Esophagus squamous epithelium (tissue), 4 donors: Measurements from ENCODE around the gene RBM10.

Experiments used
- POLR2A ChIP-seq, 4 donors: fragments of 450-650 bp; IDR thresholded peaks; one replicate each; pipeline ENCODE4 v1.6.1; 2017; ENCODE audit warnings: antibody characterized with exemption in 4 of 4, mild to moderate bottlenecking in 4 of 4, moderate library complexity in 3 of 4
- TF ChIP-seq, protein P1 (sequence below), 6 experiments: fragments of 450-650 bp in 4 of 6; fragments of 200-600 bp in 2 of 6; sonication (generic) in 2 of 6; IDR thresholded peaks; one replicate each; pipeline ENCODE4 v1.5.1; 2016 to 2019; ENCODE audit warnings: antibody characterized with exemption in 6 of 6, mild to moderate bottlenecking in 4 of 6, moderate library complexity in 4 of 6

DNA sequence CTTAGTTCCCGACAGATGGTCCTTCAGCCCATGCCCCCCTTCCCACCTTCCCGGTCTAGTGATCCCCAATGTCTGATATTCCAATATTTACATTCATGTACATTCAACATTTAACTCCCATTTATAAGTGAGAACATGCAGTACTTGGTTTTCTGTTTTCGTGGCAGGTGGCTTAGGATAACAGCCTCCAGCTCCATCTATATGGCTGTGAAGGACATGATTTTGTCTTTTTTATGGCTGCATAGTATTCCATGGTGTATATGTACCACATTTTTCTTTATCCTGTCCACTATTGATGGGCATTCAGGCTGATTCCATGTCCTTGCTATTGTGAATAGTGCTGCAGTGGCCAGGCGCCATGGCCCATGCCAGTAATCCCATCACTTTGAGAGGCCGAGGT is 13.8 kb downstream of the RBM10 start:
- TF ChIP-seq, protein P1, sequence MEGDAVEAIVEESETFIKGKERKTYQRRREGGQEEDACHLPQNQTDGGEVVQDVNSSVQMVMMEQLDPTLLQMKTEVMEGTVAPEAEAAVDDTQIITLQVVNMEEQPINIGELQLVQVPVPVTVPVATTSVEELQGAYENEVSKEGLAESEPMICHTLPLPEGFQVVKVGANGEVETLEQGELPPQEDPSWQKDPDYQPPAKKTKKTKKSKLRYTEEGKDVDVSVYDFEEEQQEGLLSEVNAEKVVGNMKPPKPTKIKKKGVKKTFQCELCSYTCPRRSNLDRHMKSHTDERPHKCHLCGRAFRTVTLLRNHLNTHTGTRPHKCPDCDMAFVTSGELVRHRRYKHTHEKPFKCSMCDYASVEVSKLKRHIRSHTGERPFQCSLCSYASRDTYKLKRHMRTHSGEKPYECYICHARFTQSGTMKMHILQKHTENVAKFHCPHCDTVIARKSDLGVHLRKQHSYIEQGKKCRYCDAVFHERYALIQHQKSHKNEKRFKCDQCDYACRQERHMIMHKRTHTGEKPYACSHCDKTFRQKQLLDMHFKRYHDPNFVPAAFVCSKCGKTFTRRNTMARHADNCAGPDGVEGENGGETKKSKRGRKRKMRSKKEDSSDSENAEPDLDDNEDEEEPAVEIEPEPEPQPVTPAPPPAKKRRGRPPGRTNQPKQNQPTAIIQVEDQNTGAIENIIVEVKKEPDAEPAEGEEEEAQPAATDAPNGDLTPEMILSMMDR (IDR thresholded peaks at IDR 0.05), result no peak
- TF ChIP-seq POLR2A (IDR thresholded peaks at IDR 0.05), result no peak
